ENCODE measurements around the gene LGSN. TPM values are rescaled to one million over a fixed set of nuclear protein-coding genes. Genes with fewer than 3 reads are reported as not detected.

LGSN gene
- total RNA-seq, 4 donors from 2014 or later: not detected

GRCh38 chr6:63272397-63272796 is 47.4 kb downstream of the LGSN start:
- in situ Hi-C loops (cut with MboI; ENCODE audit: low sequenced_read_pairs in 4 of 4): no loop called here
- Histone ChIP-seq H3K36me3 (no peaks in the 10 kb centered on the region), H3K9me3 (no peaks in the 10 kb centered on the region), H3K4me3 (no peak overlapping the region), H3K27me3 (no peaks in the 10 kb centered on the region), H3K27ac (no peak overlapping the region), H3K4me1 (no peaks in the 10 kb centered on the region)
- ATAC-seq: no peak
- TF ChIP-seq POLR2A (IDR thresholded peaks at IDR 0.05): no peak
- no peak for TF ChIP-seq CTCF (IDR thresholded peaks at IDR 0.05 in 4 of 5, conservative IDR thresholded peaks at IDR 0.05 in 1 of 5)
- DNase-seq: no peak
- intact Hi-C loops (cut with DNase I; ENCODE audit: low total_unique reads): no loop called here

GRCh38 chr6:63269470-63269869 is 50.3 kb downstream of the LGSN start:
- H3K27me3 ChIP-seq: no peaks in the 10 kb centered on the region
- in situ Hi-C loops (cut with MboI; ENCODE audit: low sequenced_read_pairs in 4 of 4) (no loop called here), intact Hi-C loops (cut with DNase I; ENCODE audit: low total_unique reads) (no loop called here)
- ATAC-seq (no peak), DNase-seq (no peak)
- H3K4me3 ChIP-seq: no peak overlapping the region
- no peak for TF ChIP-seq POLR2A (IDR thresholded peaks at IDR 0.05)
- TF ChIP-seq CTCF (IDR thresholded peaks at IDR 0.05 in 4 of 5, conservative IDR thresholded peaks at IDR 0.05 in 1 of 5): no peak
- H3K4me1 ChIP-seq: no peaks in the 10 kb centered on the region
- no peak overlapping the region for H3K27ac ChIP-seq
- no peaks in the 10 kb centered on the region for H3K36me3 ChIP-seq
- no peaks in the 10 kb centered on the region for H3K9me3 ChIP-seq

GRCh38 chr6:63268574-63268973 is 51.2 kb downstream of the LGSN start:
- no peak for DNase-seq

GRCh38 chr6:63267828-63268227 is 52.0 kb downstream of the LGSN start:
- intact Hi-C loops (cut with DNase I; ENCODE audit: low total_unique reads): no loop called here
- Histone ChIP-seq H3K4me1 (no peaks in the 10 kb centered on the region), H3K36me3 (no peaks in the 10 kb centered on the region), H3K27me3 (no peaks in the 10 kb centered on the region), H3K27ac (no peak overlapping the region), H3K9me3 (no peaks in the 10 kb centered on the region), H3K4me3 (no peak overlapping the region)
- no peak for ATAC-seq
- DNase-seq: no peak
- no peak for TF ChIP-seq CTCF (IDR thresholded peaks at IDR 0.05 in 4 of 5, conservative IDR thresholded peaks at IDR 0.05 in 1 of 5)
- TF ChIP-seq POLR2A (IDR thresholded peaks at IDR 0.05): no peak
- in situ Hi-C loops (cut with MboI; ENCODE audit: low sequenced_read_pairs in 4 of 4): no loop called here

More at GRCh38 chr6:63268574-63268973, 51.2 kb downstream of the LGSN start:
- intact Hi-C loops (cut with DNase I; ENCODE audit: low total_unique reads) (no loop called here), in situ Hi-C loops (cut with MboI; ENCODE audit: low sequenced_read_pairs in 4 of 4) (no loop called here)
- Histone ChIP-seq H3K9me3 (no peaks in the 10 kb centered on the region), H3K4me1 (no peaks in the 10 kb centered on the region), H3K4me3 (no peak overlapping the region), H3K27ac (no peak overlapping the region), H3K27me3 (no peaks in the 10 kb centered on the region), H3K36me3 (no peaks in the 10 kb centered on the region)
- no peak for ATAC-seq
- no peak for TF ChIP-seq CTCF (IDR thresholded peaks at IDR 0.05 in 4 of 5, conservative IDR thresholded peaks at IDR 0.05 in 1 of 5)
- TF ChIP-seq POLR2A (IDR thresholded peaks at IDR 0.05): no peak

- ATAC-seq (no peak), DNase-seq (no peak)
- Histone ChIP-seq H3K4me3 (no peak overlapping the region), H3K36me3 (no peaks in the 10 kb centered on the region), H3K9me3 (no peaks in the 10 kb centered on the region), H3K27me3 (no peaks in the 10 kb centered on the region), H3K4me1 (no peaks in the 10 kb centered on the region), H3K27ac (no peak overlapping the region)
- in situ Hi-C loops (cut with MboI; ENCODE audit: low sequenced_read_pairs in 4 of 4) (no loop called here), intact Hi-C loops (cut with DNase I; ENCODE audit: low total_unique reads) (no loop called here)
- no peak for TF ChIP-seq CTCF (IDR thresholded peaks at IDR 0.05 in 4 of 5, conservative IDR thresholded peaks at IDR 0.05 in 1 of 5)
- TF ChIP-seq POLR2A (IDR thresholded peaks at IDR 0.05): no peak
These were observed 52.7 kb downstream of the LGSN start for GRCh38 chr6:63267046-63267445.

Data from gastrocnemius medialis (tissue), 4 donors.